Activated effector memory CD4-positive, alpha-beta T cell treated with Interleukin-2 at 50 U/mL for 16 hours (primary cell): Measurements from ENCODE around the gene CCSER1.
"Not testable (repeated sequence)": the region's sequence is repeated elsewhere in the genome, so short reads cannot be mapped to it uniquely, and the experiment has no call there.

ENCODE experiments used
- DNase-seq: peaks from one replicate; pipeline ENCODE4 v3.0.0-alpha.2; 2020

The CCSER1 gene

GRCh38 chr4:90582087-90582486 is 454.9 kb downstream of the CCSER1 start:
- no peak for DNase-seq

GRCh38 chr4:90584051-90584450 is 456.9 kb downstream of the CCSER1 start:
- no peak for DNase-seq

- no peak for DNase-seq
Observed at GRCh38 chr4:90585961-90586360, 458.8 kb downstream of the CCSER1 start.

- no peak for DNase-seq
Observed at GRCh38 chr4:90586799-90587198, 459.6 kb downstream of the CCSER1 start.

- DNase-seq, result no peak
Observed at GRCh38 chr4:90597927-90598326, 470.7 kb downstream of the CCSER1 start.

- no peak for DNase-seq
Observed at GRCh38 chr4:90598741-90599140, 471.5 kb downstream of the CCSER1 start.

GRCh38 chr4:90602726-90603125 is 475.5 kb downstream of the CCSER1 start:
- no peak for DNase-seq

GRCh38 chr4:90603540-90603939 is 476.3 kb downstream of the CCSER1 start:
- DNase-seq, result no peak

- no peak for DNase-seq
Observed at GRCh38 chr4:90606781-90607180, 479.6 kb downstream of the CCSER1 start.

- no peak for DNase-seq
Observed at GRCh38 chr4:90614371-90614770, 487.2 kb downstream of the CCSER1 start.

GRCh38 chr4:90621080-90621479 is 493.9 kb downstream of the CCSER1 start:
- DNase-seq, result no peak

GRCh38 chr4:90624781-90625180 is 497.6 kb downstream of the CCSER1 start:
- no peak for DNase-seq

GRCh38 chr4:90641861-90642599 is 514.8 kb downstream of the CCSER1 start:
- DNase-seq, result no peak

GRCh38 chr4:90643156-90643555 is 516.0 kb downstream of the CCSER1 start:
- no peak for DNase-seq

- no peak for DNase-seq
Observed at GRCh38 chr4:90648311-90648710, 521.1 kb downstream of the CCSER1 start.

- no peak for DNase-seq
Observed at GRCh38 chr4:90648791-90649190, 521.6 kb downstream of the CCSER1 start.

GRCh38 chr4:90660672-90661071 is 533.5 kb downstream of the CCSER1 start:
- DNase-seq, result no peak

GRCh38 chr4:90670183-90670582 is 543.0 kb downstream of the CCSER1 start:
- no peak for DNase-seq

GRCh38 chr4:90689739-90690138 is 562.5 kb downstream of the CCSER1 start:
- DNase-seq, result no peak

GRCh38 chr4:90695411-90695810 is 568.2 kb downstream of the CCSER1 start:
- no peak for DNase-seq

GRCh38 chr4:90705501-90705900 is 578.3 kb downstream of the CCSER1 start:
- not testable (repeated sequence) for DNase-seq

GRCh38 chr4:90715242-90715641 is 588.0 kb downstream of the CCSER1 start:
- no peak for DNase-seq

- DNase-seq, result no peak
Observed at GRCh38 chr4:90718931-90719330, 591.7 kb downstream of the CCSER1 start.

GRCh38 chr4:90727938-90728337 is 600.7 kb downstream of the CCSER1 start:
- DNase-seq, result no peak

- DNase-seq, result no peak
Observed at GRCh38 chr4:90730752-90731151, 603.6 kb downstream of the CCSER1 start.
